A549 (cell line): ENCODE results near the gene SLC37A1.

ENCODE experiments used
- CHD4 ChIP-seq: fragments of 200-600 bp; sonication (generic); IDR thresholded peaks from 2 replicates; pipeline ENCODE4 v1.6.1; 2016; ENCODE audit warnings: antibody characterized with exemption, mild to moderate bottlenecking, borderline replicate concordance
- CTCF ChIP-seq: fragments of >200 bp; sonication (Bioruptor Twin); formaldehyde crosslinking; IDR thresholded peaks from 3 replicates; pipeline ENCODE4 v1.5.1; 2016
- KDM5A ChIP-seq: fragments of 200-600 bp; sonication (generic); IDR thresholded peaks from 2 replicates; pipeline ENCODE4 v1.6.1; 2016; ENCODE audit warnings: antibody characterized with exemption, mild to moderate bottlenecking
- MYC ChIP-seq: IDR thresholded peaks from 2 replicates; pipeline ENCODE4 v1.6.1; 2012; ENCODE audit warnings: mild to moderate bottlenecking, inconsistent platforms, low read length, improper control_type of control experiment, borderline replicate concordance
- NR3C1 ChIP-seq: fragments of >200 bp; sonication (Bioruptor Twin); formaldehyde crosslinking; IDR thresholded peaks from 3 replicates; pipeline ENCODE4 v1.6.1; 2017
- POLR2A ChIP-seq: IDR thresholded peaks from 2 replicates; pipeline ENCODE4 v1.6.1; 2012; ENCODE audit warnings: mild to moderate bottlenecking, low read length
- RAD21 ChIP-seq, 2 experiments: fragments of >200 bp in 1 of 2; sonication (Bioruptor Twin) in 1 of 2; formaldehyde crosslinking in 1 of 2; IDR thresholded peaks in 1 of 2; conservative IDR thresholded peaks in 1 of 2; 2 replicates in 1 of 2; 3 replicates in 1 of 2; pipeline ENCODE4 v1.6.1; 2012 to 2018; ENCODE audit warnings: inconsistent platforms in 1 of 2
- SREBF2 ChIP-seq: fragments of 450-650 bp; IDR thresholded peaks from 2 replicates; pipeline ENCODE4 v1.6.1; 2014; ENCODE audit warnings: mild to moderate bottlenecking, moderate library complexity

- no peak for TF ChIP-seq CTCF
- TF ChIP-seq CHD4 = no peak
- TF ChIP-seq NR3C1 = no peak
- TF ChIP-seq MYC = no peak
- no peak for TF ChIP-seq POLR2A
- no peak for TF ChIP-seq RAD21 (conservative IDR thresholded peaks at IDR 0.05 in 1 of 2, IDR thresholded peaks at IDR 0.05 in 1 of 2)
- no peak for TF ChIP-seq SREBF2
- TF ChIP-seq KDM5A = no peak
Observed at GRCh38 chr21:42484966-42485365, 28.7 kb upstream of the SLC37A1 start.
